ENCODE data around the gene LAMA5.

Gene LAMA5

DNA sequence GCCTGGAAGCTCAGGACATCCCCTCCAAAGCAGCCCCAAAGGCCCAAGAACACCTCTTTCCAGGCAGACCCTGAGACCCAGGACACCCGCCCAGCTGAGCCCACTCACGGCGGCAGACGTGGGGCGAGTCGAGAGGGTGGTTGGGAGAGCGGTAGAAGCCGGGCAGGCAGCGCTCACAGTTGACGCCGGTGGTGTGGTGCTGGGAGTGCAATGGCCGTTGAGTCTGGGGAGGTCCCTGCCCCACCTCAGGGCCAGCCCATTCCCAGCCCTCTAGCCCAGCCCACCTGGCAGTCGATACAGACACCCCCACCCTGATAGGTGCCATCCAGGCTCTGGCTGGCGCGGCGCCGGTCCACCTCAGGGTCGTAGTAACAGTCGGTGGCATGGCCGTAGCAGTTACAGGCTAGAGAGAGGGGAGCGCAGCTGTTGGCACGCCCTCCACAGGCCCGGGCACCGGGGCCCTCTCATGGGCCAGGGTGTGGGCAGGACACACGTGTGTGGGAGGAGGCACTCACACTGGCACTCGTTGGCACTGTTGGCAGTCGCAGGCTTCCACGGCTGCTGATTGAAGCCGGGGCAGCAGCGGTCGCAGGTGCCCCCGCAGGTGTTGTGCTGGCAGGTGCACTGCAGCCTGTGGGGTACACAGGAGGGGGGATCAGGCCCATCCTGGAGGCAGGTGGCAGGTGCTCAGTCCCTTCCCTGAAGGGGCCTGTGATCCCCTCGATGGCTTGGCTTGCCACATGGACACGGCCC is 20.5 kb downstream of the LAMA5 start:
- Histone ChIP-seq H2AFZ (ENCODE audit: low read depth, low read length) (no peak overlapping the region), H3K36me3 (replicated peaks; ENCODE audit: low read depth, low read length) (peaks cover 2% of the 10 kb centered on the region), H3K27me3 (ENCODE audit: low read depth, low read length) (no peaks in the 10 kb centered on the region), H3K27ac (ENCODE audit: low read length) (no peak overlapping the region), H3K4me1 (ENCODE audit: low read length) (no peaks in the 10 kb centered on the region), H4K20me1 (ENCODE audit: insufficient read depth, low read length) (no peaks in the 10 kb centered on the region), H3K9me3 (ENCODE audit: insufficient read depth, low read length) (no peaks in the 10 kb centered on the region), H3K4me2 (ENCODE audit: low read length) (no peak overlapping the region), H3K4me3 (ENCODE audit: low read length) (no peak overlapping the region), H3K79me2 (ENCODE audit: low read length) (no peaks in the 10 kb centered on the region), H3K9ac (ENCODE audit: low read length) (no peak overlapping the region)
- TF ChIP-seq, protein P1, sequence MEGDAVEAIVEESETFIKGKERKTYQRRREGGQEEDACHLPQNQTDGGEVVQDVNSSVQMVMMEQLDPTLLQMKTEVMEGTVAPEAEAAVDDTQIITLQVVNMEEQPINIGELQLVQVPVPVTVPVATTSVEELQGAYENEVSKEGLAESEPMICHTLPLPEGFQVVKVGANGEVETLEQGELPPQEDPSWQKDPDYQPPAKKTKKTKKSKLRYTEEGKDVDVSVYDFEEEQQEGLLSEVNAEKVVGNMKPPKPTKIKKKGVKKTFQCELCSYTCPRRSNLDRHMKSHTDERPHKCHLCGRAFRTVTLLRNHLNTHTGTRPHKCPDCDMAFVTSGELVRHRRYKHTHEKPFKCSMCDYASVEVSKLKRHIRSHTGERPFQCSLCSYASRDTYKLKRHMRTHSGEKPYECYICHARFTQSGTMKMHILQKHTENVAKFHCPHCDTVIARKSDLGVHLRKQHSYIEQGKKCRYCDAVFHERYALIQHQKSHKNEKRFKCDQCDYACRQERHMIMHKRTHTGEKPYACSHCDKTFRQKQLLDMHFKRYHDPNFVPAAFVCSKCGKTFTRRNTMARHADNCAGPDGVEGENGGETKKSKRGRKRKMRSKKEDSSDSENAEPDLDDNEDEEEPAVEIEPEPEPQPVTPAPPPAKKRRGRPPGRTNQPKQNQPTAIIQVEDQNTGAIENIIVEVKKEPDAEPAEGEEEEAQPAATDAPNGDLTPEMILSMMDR (IDR thresholded peaks at IDR 0.05; ENCODE audit: low read depth, low read length) = no peak
- TF ChIP-seq EZH2phosphoT487 (IDR thresholded peaks at IDR 0.05; ENCODE audit: low read depth) = no peak

DNA sequence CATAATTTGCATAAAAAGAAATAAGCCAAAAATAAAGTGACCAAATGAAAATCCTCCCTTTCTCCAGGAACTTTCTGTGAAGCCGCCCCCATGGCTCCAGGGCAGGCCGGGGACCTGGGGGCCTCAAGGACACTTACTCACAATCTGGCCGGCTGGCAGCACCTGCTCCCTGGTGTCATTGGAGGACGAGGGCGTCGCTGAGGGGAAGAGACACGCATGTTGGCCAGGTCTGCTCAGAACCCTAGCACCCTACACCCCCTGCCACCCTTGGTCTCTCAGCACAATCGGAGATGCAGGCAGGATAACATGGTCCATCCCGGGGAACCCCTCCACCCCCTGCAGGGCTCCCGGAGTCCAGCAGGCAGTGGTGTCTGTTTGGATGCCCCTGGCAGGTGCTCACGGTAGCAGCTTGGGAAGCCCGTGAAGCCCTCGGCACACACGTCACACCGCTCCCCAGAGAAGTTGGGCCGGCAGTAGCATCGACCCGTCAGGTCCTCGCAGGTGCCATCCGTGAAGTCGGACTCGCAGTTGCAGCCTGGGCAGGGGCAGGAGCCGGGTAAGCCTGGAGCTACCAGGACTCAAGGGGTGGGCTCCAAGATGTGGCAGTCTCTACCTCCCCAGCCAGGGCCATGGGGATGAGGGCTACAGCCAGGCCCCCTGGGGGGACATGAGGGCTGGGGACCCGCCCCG is 21.3 kb downstream of the LAMA5 start:
- Histone ChIP-seq H2AFZ (ENCODE audit: low read depth, low read length) (no peak overlapping the region), H3K79me2 (ENCODE audit: low read length) (no peaks in the 10 kb centered on the region), H3K4me2 (ENCODE audit: low read length) (no peak overlapping the region), H4K20me1 (ENCODE audit: insufficient read depth, low read length) (no peaks in the 10 kb centered on the region), H3K36me3 (replicated peaks; ENCODE audit: low read depth, low read length) (peaks cover 9% of the 10 kb centered on the region), H3K4me3 (ENCODE audit: low read length) (no peak overlapping the region), H3K27ac (ENCODE audit: low read length) (no peak overlapping the region), H3K9ac (ENCODE audit: low read length) (no peak overlapping the region), H3K27me3 (ENCODE audit: low read depth, low read length) (no peaks in the 10 kb centered on the region), H3K4me1 (ENCODE audit: low read length) (no peaks in the 10 kb centered on the region), H3K9me3 (ENCODE audit: insufficient read depth, low read length) (no peaks in the 10 kb centered on the region)
- no peak for TF ChIP-seq EZH2phosphoT487 (IDR thresholded peaks at IDR 0.05; ENCODE audit: low read depth)
- TF ChIP-seq, protein P1 (IDR thresholded peaks at IDR 0.05; ENCODE audit: low read depth, low read length) = no peak

DNA sequence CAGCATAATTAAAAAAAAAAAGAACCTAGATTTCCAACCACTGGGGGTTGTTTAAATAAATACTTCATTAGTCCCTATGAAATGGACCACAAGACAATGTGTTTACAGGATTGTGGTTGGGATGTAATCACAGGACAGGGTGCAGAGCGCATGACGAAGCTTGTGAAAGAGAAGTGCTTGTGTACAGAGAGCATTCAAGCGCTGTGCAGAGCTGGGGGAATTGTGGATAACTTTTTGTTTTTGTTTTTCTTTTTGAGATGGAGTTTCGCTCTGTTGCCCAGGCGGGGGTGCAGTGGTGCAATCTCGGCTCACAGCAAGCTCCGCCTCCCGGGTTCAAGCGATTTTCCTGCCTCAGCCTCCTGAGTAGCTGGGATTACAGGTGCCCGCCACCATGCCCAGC is 22.3 kb downstream of the LAMA5 start:
- Histone ChIP-seq H3K4me3 (ENCODE audit: low read length) (no peak overlapping the region), H3K9ac (ENCODE audit: low read length) (no peak overlapping the region), H3K79me2 (ENCODE audit: low read length) (no peaks in the 10 kb centered on the region), H4K20me1 (ENCODE audit: insufficient read depth, low read length) (no peaks in the 10 kb centered on the region), H3K27ac (ENCODE audit: low read length) (no peak overlapping the region), H2AFZ (ENCODE audit: low read depth, low read length) (no peak overlapping the region), H3K4me2 (ENCODE audit: low read length) (no peak overlapping the region), H3K27me3 (ENCODE audit: low read depth, low read length) (no peaks in the 10 kb centered on the region), H3K4me1 (ENCODE audit: low read length) (peaks cover 7% of the 10 kb centered on the region), H3K9me3 (ENCODE audit: insufficient read depth, low read length) (no peaks in the 10 kb centered on the region), H3K36me3 (replicated peaks; ENCODE audit: low read depth, low read length) (peaks cover 9% of the 10 kb centered on the region)
- TF ChIP-seq, protein P1 (IDR thresholded peaks at IDR 0.05; ENCODE audit: low read depth, low read length) = no peak
- TF ChIP-seq EZH2phosphoT487 (IDR thresholded peaks at IDR 0.05; ENCODE audit: low read depth) = no peak

DNA sequence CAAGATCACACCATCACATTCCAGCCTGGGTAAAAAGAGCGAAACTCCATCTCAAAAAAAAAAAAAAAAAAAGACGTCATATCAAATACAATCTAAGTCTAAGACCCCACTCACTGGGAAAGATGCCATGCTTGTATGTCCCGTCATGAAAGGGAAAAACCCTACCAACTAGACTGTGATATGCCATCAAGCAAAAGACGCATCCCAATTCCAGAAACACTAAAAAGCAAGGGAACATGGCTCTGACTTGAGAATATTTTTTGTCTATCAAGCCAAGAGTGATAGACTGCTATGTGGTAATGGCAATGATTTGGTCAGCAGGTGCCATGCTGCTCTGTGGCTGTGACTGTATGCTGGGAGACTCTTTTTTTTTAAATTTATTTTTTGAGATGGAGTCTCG is 23.0 kb downstream of the LAMA5 start:
- TF ChIP-seq, protein P1 (IDR thresholded peaks at IDR 0.05; ENCODE audit: low read depth, low read length) = no peak
- no peak for TF ChIP-seq EZH2phosphoT487 (IDR thresholded peaks at IDR 0.05; ENCODE audit: low read depth)
- no peak overlapping the region for H3K27ac ChIP-seq (ENCODE audit: low read length)
- H4K20me1 ChIP-seq (ENCODE audit: insufficient read depth, low read length) = no peaks in the 10 kb centered on the region
- peaks cover 14% of the 10 kb centered on the region for H3K4me1 ChIP-seq (ENCODE audit: low read length)
- no peaks in the 10 kb centered on the region for H3K9me3 ChIP-seq (ENCODE audit: insufficient read depth, low read length)
- H3K9ac ChIP-seq (ENCODE audit: low read length) = no peak overlapping the region
- no peaks in the 10 kb centered on the region for H3K79me2 ChIP-seq (ENCODE audit: low read length)
- peaks cover 6% of the 10 kb centered on the region for H3K36me3 ChIP-seq (replicated peaks; ENCODE audit: low read depth, low read length)
- H3K4me3 ChIP-seq (ENCODE audit: low read length) = no peak overlapping the region
- H2AFZ ChIP-seq (ENCODE audit: low read depth, low read length) = no peak overlapping the region
- H3K4me2 ChIP-seq (ENCODE audit: low read length) = no peak overlapping the region
- H3K27me3 ChIP-seq (ENCODE audit: low read depth, low read length) = no peaks in the 10 kb centered on the region

Data from OCI-LY3 (cell line).